HEK293 (cell line): ENCODE measurements around the gene CCDC149.

Experiments used
- HOXD13 ChIP-seq: sonication (generic); formaldehyde crosslinking; IDR thresholded peaks from 2 replicates; pipeline ENCODE4 v1.8.0; 2022; ENCODE audit warnings: missing genetic modification reagents, borderline replicate concordance
- KLF16 ChIP-seq: fragments of 450-650 bp; formaldehyde crosslinking; IDR thresholded peaks from 2 replicates; pipeline ENCODE4 v1.5.1; 2017; ENCODE audit warnings: missing biosample characterization, missing genetic modification characterization
- KLF8 ChIP-seq: fragments of 450-650 bp; formaldehyde crosslinking; IDR thresholded peaks from 2 replicates; pipeline ENCODE4 v1.5.1; 2016; ENCODE audit warnings: missing biosample characterization, missing genetic modification characterization
- REST ChIP-seq: fragments of 450-650 bp; formaldehyde crosslinking; IDR thresholded peaks from 2 replicates; pipeline ENCODE4 v1.5.1; 2016; ENCODE audit warnings: missing biosample characterization, missing genetic modification characterization
- SALL2 ChIP-seq: fragments of 450-650 bp; formaldehyde crosslinking; IDR thresholded peaks from 2 replicates; pipeline ENCODE4 v1.5.0; 2017; ENCODE audit warnings: missing biosample characterization, mild to moderate bottlenecking, missing genetic modification characterization, borderline replicate concordance
- TCF7L2 ChIP-seq: IDR thresholded peaks from 2 replicates; pipeline ENCODE4 v1.6.1; 2011; ENCODE audit warnings: low read depth, mild to moderate bottlenecking, inconsistent platforms, low read length, moderate library complexity, borderline replicate concordance
- ZNF175 ChIP-seq: fragments of 450-650 bp; formaldehyde crosslinking; IDR thresholded peaks from 2 replicates; pipeline ENCODE4 v1.5.1; 2016; ENCODE audit warnings: missing biosample characterization, missing genetic modification characterization
- ZNF23 ChIP-seq: fragments of 450-650 bp; formaldehyde crosslinking; IDR thresholded peaks from 2 replicates; pipeline ENCODE4 v1.5.1; 2016; ENCODE audit warnings: missing biosample characterization, missing genetic modification characterization, borderline replicate concordance
- ZNF248 ChIP-seq: fragments of 450-650 bp; formaldehyde crosslinking; IDR thresholded peaks from 2 replicates; pipeline ENCODE4 v1.5.1; 2017; ENCODE audit warnings: missing biosample characterization, missing genetic modification characterization
- ZNF274 ChIP-seq, 2 experiments: fragments of 200-500 bp in 1 of 2; fragments of 450-650 bp in 1 of 2; sonication (Bioruptor generic) in 1 of 2; formaldehyde crosslinking in 1 of 2; IDR thresholded peaks; 2 replicates each; pipeline versions ENCODE4 v1.5.1 to v1.6.1; 2014 to 2016; ENCODE audit warnings: borderline replicate concordance in 1 of 2, inconsistent platforms in 1 of 2, low read length in 1 of 2, missing biosample characterization in 1 of 2, missing genetic modification characterization in 1 of 2
- TF ChIP-seq, protein P1 (sequence below): fragments of 450-650 bp; formaldehyde crosslinking; IDR thresholded peaks from 2 replicates; pipeline ENCODE4 v1.5.1; 2016; ENCODE audit warnings: missing biosample characterization, missing genetic modification characterization
- TF ChIP-seq, protein P2 (sequence below): fragments of 450-650 bp; formaldehyde crosslinking; IDR thresholded peaks from 2 replicates; pipeline ENCODE4 v1.5.1; 2016; ENCODE audit warnings: missing biosample characterization, missing genetic modification characterization
- TF ChIP-seq, protein P3 (sequence below): fragments of 450-650 bp; formaldehyde crosslinking; IDR thresholded peaks from 2 replicates; pipeline ENCODE4 v1.5.1; 2016; ENCODE audit warnings: missing biosample characterization, missing genetic modification characterization, low read depth

DNA sequence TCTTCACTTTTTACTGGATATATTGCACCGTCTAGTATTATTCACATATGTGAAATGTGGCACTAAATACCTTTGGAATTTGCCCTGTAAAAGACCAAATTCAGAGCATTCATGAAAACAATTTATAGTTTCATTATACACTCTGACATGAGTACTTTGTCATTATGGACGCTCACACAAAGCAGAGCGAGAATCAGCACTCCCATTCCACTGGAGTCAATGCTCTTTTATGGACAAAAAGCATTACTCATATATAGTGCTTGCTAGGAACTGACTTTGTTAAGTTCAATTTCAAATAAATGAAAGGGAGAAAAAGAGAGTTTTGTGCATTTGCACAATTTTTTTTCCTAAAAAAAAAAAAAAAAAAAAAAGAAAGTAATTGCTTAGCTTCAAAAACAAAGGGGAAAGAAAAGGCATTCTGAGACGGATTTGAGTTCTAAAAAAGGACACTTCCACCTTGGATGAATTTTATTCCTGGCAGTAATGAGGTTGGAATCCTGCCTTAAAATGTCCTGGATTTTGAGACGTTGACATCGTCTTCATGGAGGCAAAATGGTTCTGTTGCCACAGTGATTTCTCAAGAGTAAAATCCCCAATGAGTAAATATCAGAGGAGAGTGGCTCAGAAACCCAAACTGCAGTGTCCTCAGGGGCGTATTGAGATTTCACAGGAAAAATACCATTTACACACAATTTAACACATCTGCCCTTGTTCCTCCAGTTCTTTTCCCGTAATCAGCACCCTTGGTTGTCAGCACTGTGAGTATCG, 34.8 kb downstream of the CCDC149 start:
- TF ChIP-seq ZNF175 (tag by site-specific recombination) (no peak), REST (tag by site-specific recombination) (no peak), ZNF23 (tag by site-specific recombination) (no peak), KLF8 (tag by site-specific recombination) (no peak), KLF16 (tag by site-specific recombination) (no peak), HOXD13 (CRISPR knock-in tag) (no peak), ZNF274 (IDR thresholded peaks at IDR 0.05; ENCODE audit: low read length) (no peak), ZNF274 (tag by site-specific recombination; IDR thresholded peaks at IDR 0.05; ENCODE audit: borderline replicate concordance) (no peak), ZNF248 (tag by site-specific recombination) (no peak), TCF7L2 (no peak), SALL2 (tag by site-specific recombination) (no peak)
- TF ChIP-seq, protein P1, sequence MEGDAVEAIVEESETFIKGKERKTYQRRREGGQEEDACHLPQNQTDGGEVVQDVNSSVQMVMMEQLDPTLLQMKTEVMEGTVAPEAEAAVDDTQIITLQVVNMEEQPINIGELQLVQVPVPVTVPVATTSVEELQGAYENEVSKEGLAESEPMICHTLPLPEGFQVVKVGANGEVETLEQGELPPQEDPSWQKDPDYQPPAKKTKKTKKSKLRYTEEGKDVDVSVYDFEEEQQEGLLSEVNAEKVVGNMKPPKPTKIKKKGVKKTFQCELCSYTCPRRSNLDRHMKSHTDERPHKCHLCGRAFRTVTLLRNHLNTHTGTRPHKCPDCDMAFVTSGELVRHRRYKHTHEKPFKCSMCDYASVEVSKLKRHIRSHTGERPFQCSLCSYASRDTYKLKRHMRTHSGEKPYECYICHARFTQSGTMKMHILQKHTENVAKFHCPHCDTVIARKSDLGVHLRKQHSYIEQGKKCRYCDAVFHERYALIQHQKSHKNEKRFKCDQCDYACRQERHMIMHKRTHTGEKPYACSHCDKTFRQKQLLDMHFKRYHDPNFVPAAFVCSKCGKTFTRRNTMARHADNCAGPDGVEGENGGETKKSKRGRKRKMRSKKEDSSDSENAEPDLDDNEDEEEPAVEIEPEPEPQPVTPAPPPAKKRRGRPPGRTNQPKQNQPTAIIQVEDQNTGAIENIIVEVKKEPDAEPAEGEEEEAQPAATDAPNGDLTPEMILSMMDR (tag by site-specific recombination): no peak
- TF ChIP-seq, protein P2, sequence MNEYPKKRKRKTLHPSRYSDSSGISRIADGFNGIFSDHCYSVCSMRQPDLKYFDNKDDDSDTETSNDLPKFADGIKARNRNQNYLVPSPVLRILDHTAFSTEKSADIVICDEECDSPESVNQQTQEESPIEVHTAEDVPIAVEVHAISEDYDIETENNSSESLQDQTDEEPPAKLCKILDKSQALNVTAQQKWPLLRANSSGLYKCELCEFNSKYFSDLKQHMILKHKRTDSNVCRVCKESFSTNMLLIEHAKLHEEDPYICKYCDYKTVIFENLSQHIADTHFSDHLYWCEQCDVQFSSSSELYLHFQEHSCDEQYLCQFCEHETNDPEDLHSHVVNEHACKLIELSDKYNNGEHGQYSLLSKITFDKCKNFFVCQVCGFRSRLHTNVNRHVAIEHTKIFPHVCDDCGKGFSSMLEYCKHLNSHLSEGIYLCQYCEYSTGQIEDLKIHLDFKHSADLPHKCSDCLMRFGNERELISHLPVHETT (tag by site-specific recombination): no peak
- TF ChIP-seq, protein P3, sequence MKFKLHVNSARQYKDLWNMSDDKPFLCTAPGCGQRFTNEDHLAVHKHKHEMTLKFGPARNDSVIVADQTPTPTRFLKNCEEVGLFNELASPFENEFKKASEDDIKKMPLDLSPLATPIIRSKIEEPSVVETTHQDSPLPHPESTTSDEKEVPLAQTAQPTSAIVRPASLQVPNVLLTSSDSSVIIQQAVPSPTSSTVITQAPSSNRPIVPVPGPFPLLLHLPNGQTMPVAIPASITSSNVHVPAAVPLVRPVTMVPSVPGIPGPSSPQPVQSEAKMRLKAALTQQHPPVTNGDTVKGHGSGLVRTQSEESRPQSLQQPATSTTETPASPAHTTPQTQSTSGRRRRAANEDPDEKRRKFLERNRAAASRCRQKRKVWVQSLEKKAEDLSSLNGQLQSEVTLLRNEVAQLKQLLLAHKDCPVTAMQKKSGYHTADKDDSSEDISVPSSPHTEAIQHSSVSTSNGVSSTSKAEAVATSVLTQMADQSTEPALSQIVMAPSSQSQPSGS: no peak
